Activated naive CD8-positive, alpha-beta T cell (primary cell): ENCODE measurements around the gene UNC80.

Experiments
- H3K27ac Mint-ChIP-seq: one replicate; pipeline ENCODE4 v1.8.0; 2021; ENCODE audit warnings: mixed read lengths
- H3K27me3 Mint-ChIP-seq: one replicate; pipeline ENCODE4 v1.8.0; 2021; ENCODE audit warnings: mixed read lengths
- H3K36me3 Mint-ChIP-seq: one replicate; pipeline ENCODE4 v1.8.0; 2021; ENCODE audit warnings: mixed read lengths
- H3K4me1 Mint-ChIP-seq: one replicate; pipeline ENCODE4 v1.8.0; 2021; ENCODE audit warnings: low read depth, mixed read lengths
- H3K4me3 Mint-ChIP-seq: one replicate; pipeline ENCODE4 v1.8.0; 2021; ENCODE audit warnings: mild to moderate bottlenecking, mixed read lengths
- H3K9me3 Mint-ChIP-seq: one replicate; pipeline ENCODE4 v1.8.0; 2021; ENCODE audit warnings: low read depth, mixed read lengths

UNC80 gene

GRCh38 chr2:209917154-209917771 is 145.6 kb downstream of the UNC80 start:
- no peak overlapping the region for H3K27ac Mint-ChIP-seq
- H3K27me3 Mint-ChIP-seq, result peaks cover 10% of the 10 kb centered on the region
- no peaks in the 10 kb centered on the region for H3K36me3 Mint-ChIP-seq
- H3K4me1 Mint-ChIP-seq, result no peaks in the 10 kb centered on the region
- no peak overlapping the region for H3K4me3 Mint-ChIP-seq
- no peaks in the 10 kb centered on the region for H3K9me3 Mint-ChIP-seq

- H3K27ac Mint-ChIP-seq, result no peak overlapping the region
- H3K27me3 Mint-ChIP-seq, result peaks cover 10% of the 10 kb centered on the region
- no peaks in the 10 kb centered on the region for H3K4me1 Mint-ChIP-seq
- H3K9me3 Mint-ChIP-seq, result no peaks in the 10 kb centered on the region
- H3K36me3 Mint-ChIP-seq, result no peaks in the 10 kb centered on the region
- H3K4me3 Mint-ChIP-seq, result no peak overlapping the region
Measured at GRCh38 chr2:209918251-209918650, 146.6 kb downstream of the UNC80 start.

DNA sequence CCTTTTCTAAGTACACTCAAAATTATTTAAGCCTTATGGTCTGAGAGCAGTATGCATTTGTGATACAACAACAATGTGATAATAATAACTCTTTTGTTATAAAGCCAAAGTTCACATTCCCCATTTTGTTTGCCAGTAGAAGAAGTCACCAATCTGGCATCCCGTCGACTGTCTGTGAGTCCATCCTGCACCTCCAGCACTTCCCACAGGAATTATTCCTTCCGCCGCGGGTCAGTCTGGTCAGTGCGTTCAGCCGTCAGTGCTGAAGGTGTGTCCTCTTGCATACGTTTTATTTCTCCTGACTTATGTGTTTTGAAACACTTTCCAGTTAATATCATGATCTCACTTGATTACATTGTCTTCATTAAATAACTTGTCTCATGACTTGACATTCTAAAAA is 150.5 kb downstream of the UNC80 start:
- no peak overlapping the region for H3K27ac Mint-ChIP-seq

GRCh38 chr2:209929369-209929768 is 157.7 kb downstream of the UNC80 start:
- H3K4me1 Mint-ChIP-seq, result no peaks in the 10 kb centered on the region
- no peak overlapping the region for H3K27ac Mint-ChIP-seq
- H3K4me3 Mint-ChIP-seq, result no peak overlapping the region
- H3K27me3 Mint-ChIP-seq, result peaks cover 2% of the 10 kb centered on the region
- H3K36me3 Mint-ChIP-seq, result no peaks in the 10 kb centered on the region
- H3K9me3 Mint-ChIP-seq, result no peaks in the 10 kb centered on the region

More for the DNA sequence above, 150.5 kb downstream of the UNC80 start:
- H3K4me3 Mint-ChIP-seq, result no peak overlapping the region
- no peaks in the 10 kb centered on the region for H3K36me3 Mint-ChIP-seq
- H3K27me3 Mint-ChIP-seq, result peaks cover 6% of the 10 kb centered on the region
- no peaks in the 10 kb centered on the region for H3K4me1 Mint-ChIP-seq
- no peaks in the 10 kb centered on the region for H3K9me3 Mint-ChIP-seq

DNA sequence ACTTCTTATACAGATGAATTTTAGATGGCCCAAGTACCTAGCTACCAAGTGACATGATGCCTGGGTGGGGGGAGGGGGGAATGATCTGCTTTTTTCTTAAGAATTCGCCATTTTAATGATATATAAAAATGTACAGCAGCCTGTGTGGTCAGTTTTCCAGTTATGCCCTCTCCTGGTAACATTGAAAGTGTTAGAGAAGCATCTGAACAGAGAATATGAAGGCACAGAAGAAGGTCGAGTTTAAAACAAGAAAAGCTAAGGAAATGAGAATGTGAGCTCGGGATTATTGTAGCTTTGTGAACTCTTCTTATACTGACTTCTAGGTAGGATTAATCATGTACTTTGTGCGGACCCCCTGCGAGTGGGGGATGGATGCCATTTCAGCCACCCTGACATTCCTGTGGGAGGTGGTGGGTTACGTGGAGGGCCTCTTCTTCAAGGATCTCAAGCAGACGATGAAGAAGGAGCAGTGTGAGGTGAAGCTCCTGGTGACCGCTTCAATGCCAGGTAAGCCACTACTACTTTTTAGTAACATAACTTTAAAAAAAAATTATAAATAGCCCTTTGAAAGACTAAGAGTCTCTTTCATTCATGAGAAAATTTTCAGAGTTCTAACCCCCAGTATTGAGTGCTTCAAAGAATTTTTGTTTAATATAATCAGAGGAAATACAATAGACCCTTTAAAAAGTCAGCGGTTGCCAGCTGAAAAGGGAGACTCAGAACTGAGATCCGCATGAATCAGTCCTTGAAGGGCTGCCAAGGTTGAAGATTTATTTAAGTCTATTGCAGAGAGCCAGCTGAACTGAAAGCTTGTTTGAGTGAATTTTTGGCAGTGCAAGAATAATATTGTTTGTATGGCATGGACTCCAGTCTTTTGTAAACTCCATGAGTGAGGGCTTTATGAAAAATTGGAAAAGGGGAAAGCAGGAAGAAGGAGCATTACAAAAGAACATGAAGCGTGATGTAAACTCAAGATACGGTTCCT is 162.2 kb downstream of the UNC80 start:
- Mint-ChIP-seq H3K4me1 (no peaks in the 10 kb centered on the region), H3K27me3 (peaks cover 2% of the 10 kb centered on the region), H3K36me3 (no peaks in the 10 kb centered on the region), H3K27ac (no peak overlapping the region), H3K9me3 (no peaks in the 10 kb centered on the region), H3K4me3 (no peak overlapping the region)

DNA sequence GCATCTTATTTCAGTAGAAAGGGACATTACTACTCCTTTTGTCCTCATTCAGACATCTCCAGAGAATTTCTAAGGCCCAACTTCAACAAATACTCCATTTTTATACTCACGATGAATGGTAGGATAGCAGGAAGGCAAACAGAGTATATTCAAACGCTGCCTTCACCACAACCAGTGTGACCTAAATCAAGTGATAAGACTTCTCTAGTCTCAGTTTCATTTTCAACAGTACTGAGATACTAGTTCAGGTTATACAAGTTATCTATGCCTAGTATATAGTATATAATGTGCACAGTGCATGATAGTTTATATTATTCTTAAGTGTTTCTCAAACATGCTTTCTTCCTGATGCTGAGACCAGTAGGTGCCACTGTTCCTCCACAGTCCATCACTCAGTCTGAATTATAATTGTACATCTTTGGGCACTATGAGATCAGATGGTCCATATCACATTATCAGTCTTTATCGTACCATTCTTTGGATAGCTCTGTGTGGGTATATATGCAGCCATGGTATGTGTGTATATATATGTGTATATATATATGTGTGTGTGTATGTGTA is 164.6 kb downstream of the UNC80 start:
- no peaks in the 10 kb centered on the region for H3K36me3 Mint-ChIP-seq
- no peak overlapping the region for H3K27ac Mint-ChIP-seq
- H3K9me3 Mint-ChIP-seq, result no peaks in the 10 kb centered on the region
- H3K4me1 Mint-ChIP-seq, result no peaks in the 10 kb centered on the region
- H3K4me3 Mint-ChIP-seq, result no peak overlapping the region
- peaks cover 6% of the 10 kb centered on the region for H3K27me3 Mint-ChIP-seq

DNA sequence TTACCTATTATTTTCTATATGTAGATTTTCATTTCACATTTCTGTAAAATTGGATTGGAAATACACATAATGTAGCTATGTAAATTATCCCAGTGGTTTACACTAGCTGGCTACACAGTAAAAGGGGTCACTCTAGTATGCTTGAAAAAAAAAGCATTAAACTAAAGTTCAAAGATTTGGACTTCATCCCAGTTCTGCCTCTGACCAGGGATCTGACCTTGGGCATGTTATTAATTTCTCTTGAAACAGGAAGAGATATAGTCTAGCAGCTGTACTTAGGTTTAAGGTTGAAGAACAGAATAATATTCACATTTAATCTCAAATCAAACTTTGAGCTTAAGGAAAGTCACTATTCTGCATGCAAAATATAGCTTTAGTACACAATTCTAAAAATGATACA is 166.3 kb downstream of the UNC80 start:
- no peaks in the 10 kb centered on the region for H3K36me3 Mint-ChIP-seq
- H3K9me3 Mint-ChIP-seq, result no peaks in the 10 kb centered on the region
- no peak overlapping the region for H3K27ac Mint-ChIP-seq
- peaks cover 10% of the 10 kb centered on the region for H3K27me3 Mint-ChIP-seq
- no peak overlapping the region for H3K4me3 Mint-ChIP-seq
- no peaks in the 10 kb centered on the region for H3K4me1 Mint-ChIP-seq

GRCh38 chr2:209938906-209939305 is 167.3 kb downstream of the UNC80 start:
- H3K36me3 Mint-ChIP-seq, result no peaks in the 10 kb centered on the region
- peaks cover 10% of the 10 kb centered on the region for H3K27me3 Mint-ChIP-seq

GRCh38 chr2:209940936-209941335 is 169.3 kb downstream of the UNC80 start:
- H3K4me3 Mint-ChIP-seq, result no peak overlapping the region
- H3K36me3 Mint-ChIP-seq, result no peaks in the 10 kb centered on the region
- H3K4me1 Mint-ChIP-seq, result no peaks in the 10 kb centered on the region
- no peak overlapping the region for H3K27ac Mint-ChIP-seq
- peaks cover 4% of the 10 kb centered on the region for H3K9me3 Mint-ChIP-seq
- H3K27me3 Mint-ChIP-seq, result peaks cover 10% of the 10 kb centered on the region

More at GRCh38 chr2:209938906-209939305, 167.3 kb downstream of the UNC80 start:
- Mint-ChIP-seq H3K9me3 (no peaks in the 10 kb centered on the region), H3K4me1 (no peaks in the 10 kb centered on the region), H3K27ac (no peak overlapping the region), H3K4me3 (no peak overlapping the region)

GRCh38 chr2:209942426-209942825 is 170.8 kb downstream of the UNC80 start:
- Mint-ChIP-seq H3K27me3 (peaks cover 13% of the 10 kb centered on the region), H3K27ac (no peak overlapping the region), H3K36me3 (no peaks in the 10 kb centered on the region), H3K4me1 (no peaks in the 10 kb centered on the region), H3K4me3 (no peak overlapping the region), H3K9me3 (peaks cover 4% of the 10 kb centered on the region)

DNA sequence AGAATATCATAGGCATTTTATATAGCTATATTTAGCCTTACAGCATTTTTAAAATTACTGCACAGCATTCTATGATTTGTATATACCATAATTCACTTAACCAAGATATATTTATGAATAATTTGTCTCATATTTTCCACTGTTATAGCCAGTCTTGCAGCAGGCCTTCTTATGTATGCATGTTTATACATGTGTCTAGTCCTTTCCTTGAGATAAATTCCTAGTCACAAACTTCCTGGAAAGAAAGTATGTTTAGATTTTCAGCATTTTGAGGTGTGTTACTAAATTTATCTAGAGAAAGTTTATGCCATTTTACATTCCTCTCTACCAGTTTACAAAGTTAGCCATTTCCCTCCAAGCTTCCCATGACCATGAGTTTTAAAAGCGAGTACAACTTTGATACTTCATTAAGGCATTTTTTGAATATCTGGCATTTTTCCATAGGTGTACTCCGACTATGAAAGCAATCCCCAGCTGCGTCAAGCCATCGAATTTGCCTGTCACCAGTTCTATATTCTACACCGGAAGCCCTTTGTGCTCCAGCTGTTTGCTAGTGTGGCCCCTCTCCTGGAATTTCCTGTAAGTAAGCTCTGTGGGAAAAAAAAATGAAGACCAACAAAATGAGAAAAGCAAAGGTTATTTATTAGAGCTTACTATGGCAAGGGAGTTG is 171.4 kb downstream of the UNC80 start:
- Mint-ChIP-seq H3K36me3 (no peaks in the 10 kb centered on the region), H3K4me1 (no peaks in the 10 kb centered on the region), H3K27me3 (peaks cover 13% of the 10 kb centered on the region), H3K27ac (no peak overlapping the region), H3K9me3 (peaks cover 4% of the 10 kb centered on the region), H3K4me3 (no peak overlapping the region)

DNA sequence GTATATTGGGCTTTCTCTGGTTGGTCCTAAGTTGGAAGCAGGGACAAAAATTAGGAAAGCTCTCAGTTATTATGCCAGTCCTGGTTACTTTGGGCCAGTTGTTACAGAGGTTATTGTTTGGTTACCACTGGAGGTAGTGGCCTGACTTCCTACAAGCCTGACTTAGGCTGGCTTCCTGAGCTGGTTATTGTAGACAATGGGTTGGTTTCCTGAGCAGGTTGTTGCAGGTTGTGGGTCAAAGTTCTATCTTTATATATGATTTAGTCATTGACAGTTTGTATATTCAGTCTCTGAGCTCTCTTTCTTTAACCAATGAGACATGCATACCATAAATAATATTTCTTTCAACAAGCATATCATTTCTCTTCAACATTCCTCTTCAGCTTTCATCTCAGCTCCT is 172.1 kb downstream of the UNC80 start:
- Mint-ChIP-seq H3K27ac (no peak overlapping the region), H3K4me3 (no peak overlapping the region), H3K9me3 (peaks cover 4% of the 10 kb centered on the region), H3K27me3 (peaks cover 11% of the 10 kb centered on the region), H3K36me3 (no peaks in the 10 kb centered on the region), H3K4me1 (no peaks in the 10 kb centered on the region)

- H3K36me3 Mint-ChIP-seq, result no peaks in the 10 kb centered on the region
- H3K27me3 Mint-ChIP-seq, result peaks cover 6% of the 10 kb centered on the region
- H3K4me3 Mint-ChIP-seq, result no peak overlapping the region
- H3K4me1 Mint-ChIP-seq, result no peaks in the 10 kb centered on the region
- H3K27ac Mint-ChIP-seq, result no peak overlapping the region
- H3K9me3 Mint-ChIP-seq, result peaks cover 4% of the 10 kb centered on the region
Measured at GRCh38 chr2:209946539-209946938, 174.9 kb downstream of the UNC80 start.

- no peak overlapping the region for H3K27ac Mint-ChIP-seq
- H3K4me3 Mint-ChIP-seq, result no peak overlapping the region
- H3K9me3 Mint-ChIP-seq, result no peaks in the 10 kb centered on the region
Measured at GRCh38 chr2:209956271-209956670, 184.6 kb downstream of the UNC80 start.

DNA sequence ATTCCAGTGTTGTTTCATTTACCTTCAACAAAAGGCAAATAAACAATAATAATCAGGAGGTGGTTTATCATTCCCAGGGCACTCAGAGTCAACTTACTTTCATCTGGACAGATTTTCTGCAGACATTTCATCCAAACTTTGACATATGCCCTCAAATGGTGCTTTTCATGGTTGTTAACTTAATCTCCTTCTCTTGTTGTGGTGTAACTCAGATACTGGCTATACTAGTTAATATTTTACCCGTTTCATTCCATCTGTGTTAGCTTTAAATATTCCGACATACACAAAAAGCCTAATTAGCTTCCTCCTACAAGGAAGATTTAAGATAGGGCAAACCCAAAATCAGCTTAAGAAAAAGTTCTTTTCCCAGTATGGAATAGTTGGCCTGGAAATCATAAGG is 186.4 kb downstream of the UNC80 start:
- H3K27ac Mint-ChIP-seq, result no peak overlapping the region
- H3K4me3 Mint-ChIP-seq, result no peak overlapping the region
- peaks cover 2% of the 10 kb centered on the region for H3K36me3 Mint-ChIP-seq
- peaks cover 2% of the 10 kb centered on the region for H3K27me3 Mint-ChIP-seq
- no peaks in the 10 kb centered on the region for H3K4me1 Mint-ChIP-seq
- no peaks in the 10 kb centered on the region for H3K9me3 Mint-ChIP-seq

More at GRCh38 chr2:209956271-209956670, 184.6 kb downstream of the UNC80 start:
- no peaks in the 10 kb centered on the region for H3K4me1 Mint-ChIP-seq
- H3K36me3 Mint-ChIP-seq, result peaks cover 2% of the 10 kb centered on the region
- H3K27me3 Mint-ChIP-seq, result peaks cover 9% of the 10 kb centered on the region
